Endothelial cell of umbilical vein (primary cell): ENCODE results near the gene PRKG1. TPM values are rescaled to one million over a fixed set of nuclear protein-coding genes. Genes with fewer than 3 reads are reported as not detected.

ENCODE experiments used
- BruUV-seq: library from RNA; stranded (reverse); fragments of 400-500 nt; replicated peaks from 2 replicates; lab custom pipeline; 2021; lab: Mats Ljungman, UMichigan
- CTCF ChIA-PET: fragments of 300-600, 350-600 bp; sonication (Branson Sonifier 250); formaldehyde crosslinking; loops from one replicate; lab custom pipeline; 2021; ENCODE audit warnings: antibody characterized with exemption, inconsistent platforms; lab: Charles Lee
- POLR2A ChIA-PET: fragments of 300-600, 350-600 bp; sonication (Branson Sonifier 250); formaldehyde crosslinking; loops from one replicate; lab custom pipeline; 2021; ENCODE audit warnings: antibody characterized with exemption, inconsistent platforms; lab: Charles Lee
- DNase-seq: peaks from one replicate; pipeline ENCODE4 v3.0.0-alpha.2; 2011; ENCODE audit warnings: low read depth, low spot score
- FAIRE-seq: peaks from 2 replicates; lab custom pipeline; 2011; peaks lifted over from hg19 to GRCh38; lab: Jason Lieb, UNC
- H2AFZ ChIP-seq: 2 replicates; pipeline ENCODE4 v1.6.0; 2012; ENCODE audit warnings: low read depth, low read length, control low read depth, inconsistent platforms
- H3K27ac ChIP-seq: 2 replicates; pipeline ENCODE4 v1.5.1; 2011; ENCODE audit warnings: low read depth, mild to moderate bottlenecking, control low read depth, low read length, moderate library complexity; ENCODE audit not compliant: insufficient read depth
- H3K27me3 ChIP-seq, 2 experiments: 2 replicates each; pipeline versions ENCODE4 v1.6.0 to v1.6.1; 2011; ENCODE audit warnings: low read length in 2 of 2, mixed read lengths in 1 of 2; ENCODE audit not compliant: control insufficient read depth in 2 of 2, insufficient read depth in 2 of 2
- H3K36me3 ChIP-seq, 2 experiments: 2 replicates in 1 of 2; 3 replicates in 1 of 2; pipeline ENCODE4 v1.5.1; 2011; ENCODE audit warnings: low read length in 2 of 2, mild to moderate bottlenecking in 1 of 2, moderate library complexity in 1 of 2; ENCODE audit not compliant: control insufficient read depth in 2 of 2, insufficient read depth in 2 of 2; ENCODE audit errors: extremely low read depth in 1 of 2
- H3K4me1 ChIP-seq: 3 replicates; pipeline ENCODE4 v1.5.1; 2011; ENCODE audit warnings: mild to moderate bottlenecking, low read length; ENCODE audit not compliant: control insufficient read depth, insufficient read depth; ENCODE audit errors: extremely low read depth
- H3K4me2 ChIP-seq: 2 replicates; pipeline ENCODE4 v1.6.1; 2011; ENCODE audit warnings: low read length, control low read depth, mixed read lengths; ENCODE audit not compliant: insufficient read depth
- H3K4me3 ChIP-seq, 3 experiments: fragments of 200-600 bp in 1 of 3; sonication (generic), shearing (Covaris generic) in 1 of 3; replicated peaks in 1 of 3; 2 replicates each; pipeline ENCODE4 v1.5.1; 2011 to 2016; ENCODE audit warnings: control low read depth in 3 of 3, low read length in 3 of 3, mild to moderate bottlenecking in 2 of 3, inconsistent platforms in 1 of 3, low read depth in 1 of 3, moderate library complexity in 1 of 3; ENCODE audit not compliant: insufficient read depth in 1 of 3
- H3K79me2 ChIP-seq: 2 replicates; pipeline ENCODE4 v1.6.0; 2012; ENCODE audit warnings: low read length, inconsistent platforms; ENCODE audit not compliant: control insufficient read depth, insufficient read depth
- H3K9ac ChIP-seq: replicated peaks from 2 replicates; pipeline ENCODE3; 2011; ENCODE audit warnings: low read length, control low read depth; ENCODE audit not compliant: insufficient read depth; ENCODE audit errors: extremely low read depth
- H3K9me1 ChIP-seq: replicated peaks from 3 replicates; pipeline ENCODE4 v1.6.0; 2011; ENCODE audit warnings: mild to moderate bottlenecking, low read length; ENCODE audit not compliant: control insufficient read depth, insufficient read depth; ENCODE audit errors: extremely low read depth
- H3K9me3 ChIP-seq: replicated peaks from 2 replicates; pipeline ENCODE4 v1.5.1; 2012; ENCODE audit warnings: low read length, inconsistent platforms; ENCODE audit not compliant: control insufficient read depth, insufficient read depth
- H4K20me1 ChIP-seq: replicated peaks from 2 replicates; pipeline ENCODE3; 2011; ENCODE audit warnings: mild to moderate bottlenecking, low read length; ENCODE audit not compliant: control insufficient read depth, insufficient read depth; ENCODE audit errors: extremely low read depth
- EZH2 ChIP-seq: IDR thresholded peaks from 2 replicates; pipeline ENCODE4 v1.6.1; 2012; ENCODE audit warnings: borderline replicate concordance, low read depth, mild to moderate bottlenecking, moderate library complexity, low read length, inconsistent platforms; ENCODE audit not compliant: severe bottlenecking
- FOS ChIP-seq: IDR thresholded peaks from 2 replicates; pipeline ENCODE4 v1.6.1; 2011; ENCODE audit warnings: mild to moderate bottlenecking, low read length, moderate library complexity, borderline replicate concordance; ENCODE audit not compliant: insufficient read depth
- GATA2 ChIP-seq: IDR thresholded peaks from 2 replicates; pipeline ENCODE4 v1.7.0; 2011; ENCODE audit warnings: low read depth, mild to moderate bottlenecking, moderate library complexity, mixed read lengths, low read length; ENCODE audit not compliant: insufficient read length, insufficient read depth
- JUN ChIP-seq: IDR thresholded peaks from 2 replicates; pipeline ENCODE4 v1.6.1; 2011; ENCODE audit warnings: borderline replicate concordance, low read depth; ENCODE audit not compliant: insufficient read length, insufficient read depth
- MYC ChIP-seq: IDR thresholded peaks from one replicate; pipeline ENCODE4 v1.6.1; 2011; ENCODE audit warnings: mild to moderate bottlenecking, low read depth, low read length
- POLR2A ChIP-seq: IDR thresholded peaks from 2 replicates; pipeline ENCODE4 v1.6.1; 2012; ENCODE audit warnings: low read depth, mild to moderate bottlenecking, control low read depth, low read length
- POLR2AphosphoS5 ChIP-seq: IDR thresholded peaks from 2 replicates; pipeline ENCODE4 v1.6.1; 2012; ENCODE audit warnings: low read depth, mild to moderate bottlenecking, control low read depth, low read length, moderate library complexity; ENCODE audit not compliant: insufficient read depth
- dilution Hi-C: fragments of 300-500 bp; cut with MboI; formaldehyde crosslinking; loops from one replicate; pipeline ENCODE4 v1.15.0; 2019; ENCODE audit warnings: low sequenced_read_pairs; ENCODE audit not compliant: extremely low pct_ligation_motif_present
- intact Hi-C: fragments of 100-400 bp; cut with micrococcal nuclease; formaldehyde crosslinking; loops from one replicate; pipeline ENCODE4 v1.10.0; 2022
- polyA plus RNA-seq, 4 experiments: library from polyadenylated mRNA; depleted of rRNA in 3 of 4; stranded (reverse) in 3 of 4; unstranded in 1 of 4; fragments of >200 nt; gene quantifications; 2 replicates each; pipeline versions ENCODE4 v1.2.1 to v1.2.3, GENCODE V29; 2011 to 2012; ENCODE audit warnings: missing spikeins in 1 of 4
- total RNA-seq: library from RNA; stranded (reverse); gene quantifications from 2 replicates; pipeline ENCODE4 v1.2.3, GENCODE V29; 2021
- TF ChIP-seq, protein P1 (sequence below): IDR thresholded peaks from 2 replicates; pipeline ENCODE4 v1.6.1; 2011; ENCODE audit not compliant: insufficient read depth, insufficient read length
- TF ChIP-seq, protein P2 (sequence below), 2 donors: IDR thresholded peaks; 1 replicate in 1 of 2; 2 replicates in 1 of 2; pipeline ENCODE4 v1.5.1; 2011; ENCODE audit warnings: low read length in 2 of 2, mild to moderate bottlenecking in 2 of 2, moderate library complexity in 2 of 2, control low read depth in 1 of 2, inconsistent platforms in 1 of 2, low read depth in 1 of 2; ENCODE audit not compliant: insufficient read depth in 1 of 2; ENCODE audit errors: extremely low read depth in 1 of 2

PRKG1 gene
- total and polyA plus RNA-seq, 2 donors (not counting 3 experiments of a cell fraction or from before 2014, with no cell fraction given), result 0.01 to 0.18 TPM

DNA sequence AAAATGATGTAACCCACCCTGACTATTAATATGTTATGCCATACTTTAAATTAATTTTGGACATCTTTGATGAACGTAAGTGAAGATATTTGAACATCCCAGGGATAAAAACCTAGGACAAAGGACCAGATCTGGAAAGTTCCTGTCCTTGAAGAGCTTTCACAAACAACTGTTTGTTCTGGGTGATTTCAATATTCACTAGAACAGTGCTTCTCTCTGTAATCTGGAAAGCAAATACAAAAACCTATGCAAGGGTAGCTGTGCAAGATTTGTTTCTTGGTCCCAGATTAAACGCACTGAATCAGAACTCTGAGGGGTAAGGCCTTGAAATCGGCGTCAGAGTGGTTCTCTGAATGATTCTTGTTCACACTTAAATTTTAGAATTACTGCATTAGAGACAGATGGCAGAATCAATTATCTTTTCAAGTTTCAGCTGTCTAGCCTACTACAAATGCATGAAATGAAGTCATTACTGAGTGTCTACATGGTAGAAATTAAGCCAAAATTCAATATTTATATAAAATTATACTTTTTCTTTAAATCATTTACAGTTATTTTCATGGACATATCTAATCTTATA, 694.7 kb downstream of the PRKG1 start:
- H2AFZ ChIP-seq, result no peak overlapping the region
- H3K79me2 ChIP-seq, result no peaks in the 10 kb centered on the region
- H3K27me3 ChIP-seq, result no peaks in the 10 kb centered on the region
- H3K9ac ChIP-seq, result no peak overlapping the region
- dilution Hi-C loops (no loop called here), intact Hi-C loops (loop anchor here (10.0 kb wide), 1 partner anchor 396 kb away; no protein-coding TSS in a partner anchor)
- no peaks in the 10 kb centered on the region for H3K4me1 ChIP-seq
- DNase-seq, result no peak
- no peaks in the 10 kb centered on the region for H3K9me3 ChIP-seq
- H4K20me1 ChIP-seq, result no peaks in the 10 kb centered on the region
- H3K27ac ChIP-seq, result no peak overlapping the region
- ChIA-PET CTCF (interaction anchor here (1.1 kb wide), 1 partner anchor 44 kb away, joined by 3 read pairs; no protein-coding TSS in a partner anchor), POLR2A (no interaction called here)
- no peak for FAIRE-seq
- no peak overlapping the region for H3K4me3 ChIP-seq
- BruUV-seq, result no TSS peak
- no peak overlapping the region for H3K4me2 ChIP-seq
- H3K9me1 ChIP-seq, result no peaks in the 10 kb centered on the region
- TF ChIP-seq POLR2AphosphoS5 (no peak), MYC (no peak), POLR2A (no peak), FOS (no peak), GATA2 (no peak), EZH2 (no peak), JUN (no peak)
- TF ChIP-seq, protein P1, sequence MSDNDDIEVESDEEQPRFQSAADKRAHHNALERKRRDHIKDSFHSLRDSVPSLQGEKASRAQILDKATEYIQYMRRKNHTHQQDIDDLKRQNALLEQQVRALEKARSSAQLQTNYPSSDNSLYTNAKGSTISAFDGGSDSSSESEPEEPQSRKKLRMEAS, result no peak
- TF ChIP-seq, protein P2, sequence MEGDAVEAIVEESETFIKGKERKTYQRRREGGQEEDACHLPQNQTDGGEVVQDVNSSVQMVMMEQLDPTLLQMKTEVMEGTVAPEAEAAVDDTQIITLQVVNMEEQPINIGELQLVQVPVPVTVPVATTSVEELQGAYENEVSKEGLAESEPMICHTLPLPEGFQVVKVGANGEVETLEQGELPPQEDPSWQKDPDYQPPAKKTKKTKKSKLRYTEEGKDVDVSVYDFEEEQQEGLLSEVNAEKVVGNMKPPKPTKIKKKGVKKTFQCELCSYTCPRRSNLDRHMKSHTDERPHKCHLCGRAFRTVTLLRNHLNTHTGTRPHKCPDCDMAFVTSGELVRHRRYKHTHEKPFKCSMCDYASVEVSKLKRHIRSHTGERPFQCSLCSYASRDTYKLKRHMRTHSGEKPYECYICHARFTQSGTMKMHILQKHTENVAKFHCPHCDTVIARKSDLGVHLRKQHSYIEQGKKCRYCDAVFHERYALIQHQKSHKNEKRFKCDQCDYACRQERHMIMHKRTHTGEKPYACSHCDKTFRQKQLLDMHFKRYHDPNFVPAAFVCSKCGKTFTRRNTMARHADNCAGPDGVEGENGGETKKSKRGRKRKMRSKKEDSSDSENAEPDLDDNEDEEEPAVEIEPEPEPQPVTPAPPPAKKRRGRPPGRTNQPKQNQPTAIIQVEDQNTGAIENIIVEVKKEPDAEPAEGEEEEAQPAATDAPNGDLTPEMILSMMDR (IDR thresholded peaks at IDR 0.05; ENCODE audit: extremely low read depth in 1 of 2, insufficient read depth in 1 of 2, low read depth in 1 of 2, low read length in 2 of 2), result no peak
- H3K36me3 ChIP-seq, result no peaks in the 10 kb centered on the region
